Spleen (tissue), 11 donors: ENCODE measurements around the gene STAM2. TPM values are rescaled to one million over a fixed set of nuclear protein-coding genes. Genes with fewer than 3 reads are reported as not detected.
A peak's percentile ranks its signal among the peaks of the same experiment; 100 is the strongest.
"Not testable (repeated sequence)": the region's sequence is repeated elsewhere in the genome, so short reads cannot be mapped to it uniquely, and the experiment has no call there.

Experiments used
- DNase-seq: peaks from one replicate; pipeline ENCODE4 v3.0.0-alpha.2; 2020
- H3K27ac ChIP-seq, 8 donors: fragments of 200-600 bp; sonication (generic) in 7 of 8; 1 replicate in 4 of 8; 2 replicates in 4 of 8; pipeline versions ENCODE4 v1.5.0 to v1.8.0; 2016 to 2021; ENCODE audit warnings: inconsistent platforms in 4 of 8, mild to moderate bottlenecking in 4 of 8, moderate library complexity in 1 of 8
- H3K27me3 ChIP-seq, 7 donors: fragments of 200-600 bp; sonication (generic) in 6 of 7; replicated peaks in 1 of 7; 1 replicate in 4 of 7; 2 replicates in 3 of 7; pipeline versions ENCODE4 v1.5.0 to v1.8.0; 2016 to 2021; ENCODE audit warnings: inconsistent platforms in 3 of 7, mild to moderate bottlenecking in 1 of 7
- H3K36me3 ChIP-seq, 6 donors: fragments of 200-600 bp; sonication (generic) in 5 of 6; 1 replicate in 4 of 6; 2 replicates in 2 of 6; pipeline versions ENCODE4 v1.5.0 to v1.8.0; 2016 to 2021; ENCODE audit warnings: inconsistent platforms in 2 of 6
- H3K4me1 ChIP-seq, 6 donors: fragments of 200-600 bp; sonication (generic) in 5 of 6; 1 replicate in 3 of 6; 2 replicates in 3 of 6; pipeline versions ENCODE4 v1.5.0 to v1.8.0; 2016 to 2021; ENCODE audit warnings: inconsistent platforms in 3 of 6
- H3K4me3 ChIP-seq, 8 donors: fragments of 200-600 bp; sonication (generic) in 7 of 8; 1 replicate in 4 of 8; 2 replicates in 4 of 8; pipeline versions ENCODE4 v1.5.0 to v1.8.0; 2016 to 2021; ENCODE audit warnings: inconsistent platforms in 4 of 8, mild to moderate bottlenecking in 4 of 8, moderate library complexity in 2 of 8
- H3K9me3 ChIP-seq, 8 donors: fragments of 200-600 bp; sonication (generic) in 7 of 8; 1 replicate in 4 of 8; 2 replicates in 4 of 8; pipeline versions ENCODE4 v1.5.0 to v1.8.0; 2016 to 2021; ENCODE audit warnings: inconsistent platforms in 4 of 8
- POLR2A ChIP-seq, 3 donors: fragments of 450-650 bp; IDR thresholded peaks; one replicate each; pipeline ENCODE4 v1.5.1; 2017; ENCODE audit warnings: antibody characterized with exemption in 3 of 3, mild to moderate bottlenecking in 1 of 3
- POLR2AphosphoS5 ChIP-seq, 3 donors: sonication (generic); formaldehyde crosslinking; IDR thresholded peaks; one replicate each; pipeline ENCODE4 v1.5.1; 2017; ENCODE audit warnings: antibody characterized with exemption in 3 of 3
- WGBS, 5 donors: extraction: QIAGEN DNeasy Blood & Tissue Kit in 3 of 5; methylation state at CpG; one replicate each; pipeline versions ENCODE4 v1.1.5 to v1.1.7; 2013 to 2018; 5-methylcytosine and 5-hydroxymethylcytosine counted together
- intact Hi-C: fragments of 100-400 bp; cut with DNase I; formaldehyde crosslinking; loops from one replicate; pipeline ENCODE4 v1.15.0; 2023; ENCODE audit warnings: low total_unique reads
- polyA plus RNA-seq, 3 donors: library from polyadenylated mRNA; stranded (reverse); fragments of 200-250 nt; gene quantifications; one replicate each; pipeline ENCODE4 v1.2.1, GENCODE V29; 2013
- total RNA-seq, 7 donors: library from RNA; depleted of rRNA in 3 of 7; stranded (reverse); fragments of >200 nt in 3 of 7; fragmentation: NEBNext Ultra II Directional in 4 of 7; extraction: Animal tissue kit (Norgen Biotek cat#: 25700) in 4 of 7; gene quantifications; one replicate each; pipeline versions ENCODE4 v1.1.0 to v1.2.1, GENCODE V29; 2016 to 2021
- TF ChIP-seq, protein P1 (sequence below), 11 experiments: fragments of 200-600 bp in 7 of 11; fragments of 450-650 bp in 4 of 11; sonication (generic) in 4 of 11; IDR thresholded peaks in 8 of 11; conservative IDR thresholded peaks in 3 of 11; 1 replicate in 7 of 11; 2 replicates in 4 of 11; pipeline versions ENCODE4 v1.4.0 to v1.8.0; 2016 to 2021; ENCODE audit warnings: antibody characterized with exemption in 11 of 11, inconsistent platforms in 4 of 11, mild to moderate bottlenecking in 1 of 11
- donor health status: healthy with polysubstance abuse.
- donor health status: DM: no; HTN: no; CAD: no; lungs with moderate emphysema.
- donor health status: DM: no; HTN: no; CAD: no.
- donor health status: Bipolar disorder and iron deficiency.
- donor health status: healthy.
- donor health status: DM: no; HTN: no; CAD: no.
- donor health status: DM: yes; HTN: yes; CAD: no.

STAM2 gene
- total and polyA plus RNA-seq, 10 donors, result 5.7 to 41.2 (median 31.8) TPM

DNA sequence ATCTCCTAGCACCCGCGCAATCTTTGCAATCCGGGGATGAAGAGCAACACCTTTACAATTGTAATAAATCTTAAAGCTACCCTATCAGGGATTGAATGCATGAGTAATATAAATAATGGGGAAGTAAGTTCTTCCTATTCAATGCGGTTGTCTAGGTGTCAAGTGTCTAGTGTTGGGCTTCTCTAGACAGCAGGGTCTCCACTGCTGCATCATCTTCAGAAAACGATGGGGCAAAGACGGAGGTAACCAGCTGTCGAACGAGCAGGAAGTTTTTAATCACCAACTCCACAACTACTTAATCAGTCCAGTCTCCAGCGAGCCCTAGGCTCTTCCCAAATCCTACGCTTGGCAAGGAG, 573 bp downstream of the STAM2 start:
- H3K9me3 ChIP-seq, result no peaks in the 10 kb centered on the region
- no peaks in the 10 kb centered on the region for H3K27me3 ChIP-seq
- intact Hi-C loops, result loop anchor here (5.0 kb wide), 1 partner anchor 457 kb away; no protein-coding TSS in a partner anchor
- 0 to 1% (median 1%) methylated on average over 10 of the region's 10 CpGs for WGBS, 5 donors
- H3K4me1 ChIP-seq, result peaks cover 12 to 59% (median 48%) of the 10 kb centered on the region in 6 donors
- DNase-seq, result no peak
- TF ChIP-seq POLR2AphosphoS5 (IDR thresholded peaks at IDR 0.05), result no peak
- TF ChIP-seq, protein P1, sequence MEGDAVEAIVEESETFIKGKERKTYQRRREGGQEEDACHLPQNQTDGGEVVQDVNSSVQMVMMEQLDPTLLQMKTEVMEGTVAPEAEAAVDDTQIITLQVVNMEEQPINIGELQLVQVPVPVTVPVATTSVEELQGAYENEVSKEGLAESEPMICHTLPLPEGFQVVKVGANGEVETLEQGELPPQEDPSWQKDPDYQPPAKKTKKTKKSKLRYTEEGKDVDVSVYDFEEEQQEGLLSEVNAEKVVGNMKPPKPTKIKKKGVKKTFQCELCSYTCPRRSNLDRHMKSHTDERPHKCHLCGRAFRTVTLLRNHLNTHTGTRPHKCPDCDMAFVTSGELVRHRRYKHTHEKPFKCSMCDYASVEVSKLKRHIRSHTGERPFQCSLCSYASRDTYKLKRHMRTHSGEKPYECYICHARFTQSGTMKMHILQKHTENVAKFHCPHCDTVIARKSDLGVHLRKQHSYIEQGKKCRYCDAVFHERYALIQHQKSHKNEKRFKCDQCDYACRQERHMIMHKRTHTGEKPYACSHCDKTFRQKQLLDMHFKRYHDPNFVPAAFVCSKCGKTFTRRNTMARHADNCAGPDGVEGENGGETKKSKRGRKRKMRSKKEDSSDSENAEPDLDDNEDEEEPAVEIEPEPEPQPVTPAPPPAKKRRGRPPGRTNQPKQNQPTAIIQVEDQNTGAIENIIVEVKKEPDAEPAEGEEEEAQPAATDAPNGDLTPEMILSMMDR (IDR thresholded peaks at IDR 0.05 in 8 of 11, conservative IDR thresholded peaks at IDR 0.05 in 3 of 11), result no peak
- no peak for TF ChIP-seq POLR2A (IDR thresholded peaks at IDR 0.05)
- peak overlapping the region; percentile 67 to 91 (median 81) for H3K4me3 ChIP-seq
- peak overlapping the region; percentile 94 to 98 (median 97) for H3K27ac ChIP-seq
- H3K36me3 ChIP-seq, result peaks cover 0 to 2% (median 0%) of the 10 kb centered on the region in 6 donors

- H3K4me3 ChIP-seq, result peak overlapping the region; percentile 67 to 91 (median 81)
- 36 to 61% (median 48%) methylated on average over 7 of the region's 7 CpGs for WGBS, 5 donors
- TF ChIP-seq POLR2AphosphoS5 (IDR thresholded peaks at IDR 0.05) (no peak), POLR2A (IDR thresholded peaks at IDR 0.05) (no peak)
- TF ChIP-seq, protein P1 (IDR thresholded peaks at IDR 0.05 in 8 of 11, conservative IDR thresholded peaks at IDR 0.05 in 3 of 11), result no peak
- intact Hi-C loops, result no loop called here
- no peaks in the 10 kb centered on the region for H3K27me3 ChIP-seq
- peak overlapping the region in 6 of 8 donors; percentile 94 to 98 (median 97) for H3K27ac ChIP-seq
- no peaks in the 10 kb centered on the region for H3K9me3 ChIP-seq
- peaks cover 0 to 5% (median 0%) of the 10 kb centered on the region in 6 donors for H3K36me3 ChIP-seq
- H3K4me1 ChIP-seq, result peaks cover 12 to 63% (median 49%) of the 10 kb centered on the region in 6 donors
- DNase-seq, result no peak
Measured at GRCh38 chr2:152174574-152174973, 989 bp downstream of the STAM2 start.

DNA sequence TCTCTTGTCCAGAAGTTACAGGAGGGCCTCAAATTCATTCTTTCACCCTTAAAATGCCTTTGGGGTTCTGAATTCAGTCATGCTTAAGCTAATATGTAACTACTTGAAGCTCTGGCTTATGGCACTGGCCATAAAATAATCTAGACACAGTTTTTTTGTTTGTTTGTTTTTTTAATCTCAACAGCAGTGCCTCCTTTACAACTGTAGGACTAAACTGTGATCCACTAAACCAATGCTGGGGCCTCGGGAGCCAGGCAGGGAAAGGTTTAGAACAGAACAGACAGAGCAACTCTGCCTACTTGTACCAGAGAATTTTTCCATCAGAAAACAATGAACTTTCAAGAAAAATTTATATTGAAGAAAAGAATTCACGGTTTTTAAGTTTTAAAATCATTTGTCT, 1.7 kb downstream of the STAM2 start:
- H3K27me3 ChIP-seq, result no peaks in the 10 kb centered on the region
- TF ChIP-seq POLR2AphosphoS5 (IDR thresholded peaks at IDR 0.05), result no peak
- TF ChIP-seq, protein P1 (IDR thresholded peaks at IDR 0.05 in 8 of 11, conservative IDR thresholded peaks at IDR 0.05 in 3 of 11), result no peak
- no peak for TF ChIP-seq POLR2A (IDR thresholded peaks at IDR 0.05)
- DNase-seq, result no peak
- peaks cover 0 to 5% (median 0%) of the 10 kb centered on the region in 6 donors for H3K36me3 ChIP-seq
- no peaks in the 10 kb centered on the region for H3K9me3 ChIP-seq
- peak overlapping the region in 2 of 8 donors; percentile 82 to 91 for H3K4me3 ChIP-seq
- WGBS, 5 donors, result 80 to 90% (median 88%) methylated on average over 2 of the region's 2 CpGs
- H3K4me1 ChIP-seq, result peaks cover 14 to 70% (median 56%) of the 10 kb centered on the region in 6 donors
- intact Hi-C loops, result no loop called here
- no peak overlapping the region for H3K27ac ChIP-seq

DNA sequence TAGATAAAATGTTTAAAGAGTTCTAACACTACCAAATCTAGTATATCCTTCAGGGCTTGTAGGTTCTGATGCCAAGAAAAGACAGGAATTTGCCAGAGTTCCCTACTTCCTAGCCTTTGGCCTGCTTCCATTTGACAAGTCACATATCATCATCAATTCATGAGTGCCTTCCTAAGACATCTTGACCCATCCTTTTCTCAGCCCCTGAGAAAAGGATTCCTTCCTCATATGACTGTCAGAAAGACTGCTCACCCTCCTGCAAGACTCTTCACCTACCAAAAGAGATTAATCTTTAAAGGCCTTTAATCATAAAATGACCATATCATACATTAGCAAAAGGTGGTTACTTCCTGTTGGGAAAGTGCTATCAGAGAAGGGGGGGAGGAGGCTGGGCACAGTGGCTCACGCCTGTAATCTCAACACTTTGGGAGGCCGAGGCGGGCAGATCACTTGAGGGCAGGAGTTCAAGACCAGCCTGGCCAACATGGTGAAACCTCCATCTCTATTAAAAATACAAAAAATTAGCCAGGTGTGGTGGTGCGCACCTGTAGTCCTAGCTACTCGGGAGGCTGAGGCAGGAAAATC, 3.3 kb downstream of the STAM2 start:
- WGBS, 5 donors, result 79 to 96% (median 89%) methylated on average over 5 of the region's 5 CpGs
- H3K36me3 ChIP-seq, H3K9me3 ChIP-seq, H3K27me3 ChIP-seq, H3K4me3 ChIP-seq, intact Hi-C loops, DNase-seq: not testable (repeated sequence)
- H3K4me1 ChIP-seq, result peaks cover 16 to 86% (median 64%) of the 10 kb centered on the region in 6 donors
- peak overlapping the region in 4 of 8 donors; percentile 5 to 56 (median 30) for H3K27ac ChIP-seq
